WTC11 (cell line): ENCODE data around the gene LTB. TPM values are rescaled to one million over a fixed set of nuclear protein-coding genes. Genes with fewer than 3 reads are reported as not detected.
A peak's percentile ranks its signal among the peaks of the same experiment; 100 is the strongest.

Experiments
- ATAC-seq: fragments of 200-7000 bp; cut with Tn5 transposase; 2 replicates; pipeline ENCODE4 v1.10.0; 2021; ENCODE audit warnings: mild to moderate bottlenecking, moderate library complexity
- CTCF ChIA-PET: fragments of 300-600 bp; sonication (Branson Sonifier 250); formaldehyde crosslinking; loops from one replicate; lab custom pipeline; 2021; ENCODE audit warnings: antibody characterized with exemption; lab: Charles Lee
- POLR2A ChIA-PET: fragments of 350-600 bp; sonication (Branson Sonifier 250); formaldehyde crosslinking; loops from one replicate; lab custom pipeline; 2021; ENCODE audit warnings: antibody characterized with exemption; lab: Charles Lee
- DNase-seq: peaks from one replicate; pipeline ENCODE4 v3.0.0; 2021; ENCODE audit warnings: low spot score
- H3K27ac Mint-ChIP-seq: 2 replicates; pipeline ENCODE4 v1.8.0; 2021; ENCODE audit warnings: mixed read lengths
- H3K27me3 Mint-ChIP-seq: 2 replicates; pipeline ENCODE4 v1.8.0; 2021; ENCODE audit warnings: low read depth, mild to moderate bottlenecking, moderate library complexity, mixed read lengths
- H3K36me3 Mint-ChIP-seq: 2 replicates; pipeline ENCODE4 v1.8.0; 2021; ENCODE audit warnings: mixed read lengths
- H3K4me1 Mint-ChIP-seq: 2 replicates; pipeline ENCODE4 v1.8.0; 2022; ENCODE audit warnings: mixed read lengths
- H3K4me3 Mint-ChIP-seq: 2 replicates; pipeline ENCODE4 v1.8.0; 2021; ENCODE audit warnings: mild to moderate bottlenecking, moderate library complexity, mixed read lengths
- H3K9me3 Mint-ChIP-seq: 2 replicates; pipeline ENCODE4 v1.8.0; 2021; ENCODE audit warnings: mixed read lengths
- E2F1 ChIP-seq: sonication (generic); formaldehyde crosslinking; IDR thresholded peaks from 2 replicates; pipeline ENCODE4 v1.8.0; 2022; ENCODE audit warnings: mild to moderate bottlenecking, missing genetic modification reagents
- FOXJ3 ChIP-seq: sonication (generic); formaldehyde crosslinking; IDR thresholded peaks from 2 replicates; pipeline ENCODE4 v1.9.0; 2021; ENCODE audit warnings: missing genetic modification reagents, mild to moderate bottlenecking, borderline replicate concordance
- FOXK1 ChIP-seq: sonication (generic); formaldehyde crosslinking; IDR thresholded peaks from 2 replicates; pipeline ENCODE4 v1.8.0; 2022; ENCODE audit warnings: mild to moderate bottlenecking, moderate library complexity, missing genetic modification reagents
- FOXP1 ChIP-seq: sonication (generic); formaldehyde crosslinking; IDR thresholded peaks from 2 replicates; pipeline ENCODE4 v1.8.0; 2022; ENCODE audit warnings: missing genetic modification reagents, mild to moderate bottlenecking, moderate library complexity, borderline replicate concordance
- FOXP4 ChIP-seq: sonication (generic); formaldehyde crosslinking; IDR thresholded peaks from 2 replicates; pipeline ENCODE4 v1.8.0; 2022; ENCODE audit warnings: mild to moderate bottlenecking, missing genetic modification reagents
- GABPB1 ChIP-seq: sonication (generic); formaldehyde crosslinking; IDR thresholded peaks from 2 replicates; pipeline ENCODE4 v1.8.1; 2023; ENCODE audit warnings: mild to moderate bottlenecking, missing genetic modification reagents
- HMGXB4 ChIP-seq: sonication (generic); formaldehyde crosslinking; IDR thresholded peaks from 2 replicates; pipeline ENCODE4 v1.8.1; 2023; ENCODE audit warnings: mild to moderate bottlenecking, moderate library complexity, missing genetic modification reagents
- IRF2 ChIP-seq: sonication (generic); formaldehyde crosslinking; IDR thresholded peaks from 2 replicates; pipeline ENCODE4 v1.8.0; 2022; ENCODE audit warnings: low read depth, missing genetic modification reagents, borderline replicate concordance
- JUN ChIP-seq: sonication (generic); formaldehyde crosslinking; IDR thresholded peaks from 2 replicates; pipeline ENCODE4 v1.8.0; 2023; ENCODE audit warnings: mild to moderate bottlenecking, missing genetic modification reagents
- MLX ChIP-seq: sonication (generic); formaldehyde crosslinking; IDR thresholded peaks from 2 replicates; pipeline ENCODE4 v1.8.1; 2023; ENCODE audit warnings: mild to moderate bottlenecking, missing genetic modification reagents, moderate library complexity
- NR1H2 ChIP-seq: sonication (generic); formaldehyde crosslinking; IDR thresholded peaks from 2 replicates; pipeline ENCODE4 v1.9.0; 2021; ENCODE audit warnings: mild to moderate bottlenecking, moderate library complexity, missing genetic modification reagents
- SOX15 ChIP-seq: fragments of 250-450 bp; sonication (Bioruptor Pico); IDR thresholded peaks from 2 replicates; pipeline ENCODE4 v1.9.0; 2021; ENCODE audit warnings: mild to moderate bottlenecking
- TCF7 ChIP-seq: sonication (generic); formaldehyde crosslinking; IDR thresholded peaks from 2 replicates; pipeline ENCODE4 v1.8.0; 2022; ENCODE audit warnings: mild to moderate bottlenecking, low read depth, missing genetic modification reagents, moderate library complexity
- ZMAT4 ChIP-seq: fragments of 250-450 bp; sonication (Bioruptor Pico); IDR thresholded peaks from 2 replicates; pipeline ENCODE4 v1.9.0; 2021; ENCODE audit warnings: mild to moderate bottlenecking
- ZNF138 ChIP-seq: sonication (generic); formaldehyde crosslinking; conservative IDR thresholded peaks from 2 replicates; pipeline ENCODE4 v1.8.1; 2022; ENCODE audit warnings: mild to moderate bottlenecking, moderate library complexity, missing genetic modification reagents
- ZNF219 ChIP-seq: sonication (generic); formaldehyde crosslinking; IDR thresholded peaks from 2 replicates; pipeline ENCODE4 v1.8.0; 2023; ENCODE audit warnings: missing genetic modification reagents, mild to moderate bottlenecking, borderline replicate concordance
- ZNF263 ChIP-seq: sonication (generic); formaldehyde crosslinking; IDR thresholded peaks from 2 replicates; pipeline ENCODE4 v1.8.1; 2022; ENCODE audit warnings: low read depth, mild to moderate bottlenecking, moderate library complexity, missing genetic modification reagents
- ZNF281 ChIP-seq: sonication (generic); formaldehyde crosslinking; IDR thresholded peaks from 2 replicates; pipeline ENCODE4 v1.8.0; 2023; ENCODE audit warnings: mild to moderate bottlenecking, missing genetic modification reagents
- ZNF317 ChIP-seq: sonication (generic); formaldehyde crosslinking; IDR thresholded peaks from 2 replicates; pipeline ENCODE4 v1.8.1; 2023; ENCODE audit warnings: low read depth, mild to moderate bottlenecking, moderate library complexity, missing genetic modification reagents, borderline replicate concordance
- total RNA-seq: library from RNA; stranded (reverse); gene quantifications from 3 replicates; pipeline ENCODE4 v1.2.3, GENCODE V29; 2021

The LTB gene
- total RNA-seq, 1 experiment from 2014 or later, result 1.3 TPM

- POLR2A ChIA-PET, result no interaction called here
- peak overlapping the region; percentile 53 for H3K27ac Mint-ChIP-seq
- peaks cover 83% of the 10 kb centered on the region for H3K36me3 Mint-ChIP-seq
- DNase-seq (no peak), ATAC-seq (no peak)
- peaks cover 48% of the 10 kb centered on the region for H3K4me1 Mint-ChIP-seq
- CTCF ChIA-PET, result no interaction called here
- no peak overlapping the region for H3K4me3 Mint-ChIP-seq
- no peak for TF ChIP-seq ZNF317
- TF ChIP-seq GABPB1 (CRISPR knock-in tag), result no peak
- no peak for TF ChIP-seq NR1H2
- no peak for TF ChIP-seq TCF7 (CRISPR knock-in tag)
- TF ChIP-seq FOXP1, result no peak
- no peak for TF ChIP-seq ZNF263 (CRISPR knock-in tag)
- TF ChIP-seq E2F1, result no peak
- no peak for TF ChIP-seq MLX (CRISPR knock-in tag)
- TF ChIP-seq ZNF219 (CRISPR knock-in tag), result no peak
- TF ChIP-seq IRF2 (CRISPR knock-in tag), result no peak
- no peak for TF ChIP-seq ZNF138 (CRISPR knock-in tag)
- no peak for TF ChIP-seq JUN (CRISPR knock-in tag)
- no peak for TF ChIP-seq HMGXB4 (CRISPR knock-in tag)
- no peak for TF ChIP-seq ZNF281 (CRISPR knock-in tag)
- no peak for TF ChIP-seq SOX15 (CRISPR knock-in tag)
- no peak for TF ChIP-seq FOXK1 (CRISPR knock-in tag)
- no peak for TF ChIP-seq FOXJ3 (CRISPR knock-in tag)
- TF ChIP-seq FOXP4 (CRISPR knock-in tag), result no peak
- TF ChIP-seq ZMAT4 (CRISPR knock-in tag), result no peak
- H3K27me3 Mint-ChIP-seq, result no peaks in the 10 kb centered on the region
- no peaks in the 10 kb centered on the region for H3K9me3 Mint-ChIP-seq
These were observed 48.8 kb downstream of the LTB start for GRCh38 chr6:31533455-31533841.
